ENCODE data around the gene TMCC1.
"Not testable (repeated sequence)": the region's sequence is repeated elsewhere in the genome, so short reads cannot be mapped to it uniquely, and the experiment has no call there.

GRCh38 chr3:129856790-129857189 lies 36.7 kb downstream of the TMCC1 start:
- TF ChIP-seq PATZ1 (CRISPR knock-in tag; IDR thresholded peaks at IDR 0.05; ENCODE audit: borderline replicate concordance); ZC3H10 (CRISPR knock-in tag; IDR thresholded peaks at IDR 0.05); ISL1 (CRISPR knock-in tag; IDR thresholded peaks at IDR 0.05); ZNF8 (CRISPR knock-in tag; IDR thresholded peaks at IDR 0.05); ARNTL (CRISPR knock-in tag; IDR thresholded peaks at IDR 0.05; ENCODE audit: borderline replicate concordance, low read depth); ZNF565 (CRISPR knock-in tag; conservative IDR thresholded peaks at IDR 0.05; ENCODE audit: low read depth); CSDC2 (CRISPR knock-in tag; IDR thresholded peaks at IDR 0.05); TCF4 (CRISPR knock-in tag; IDR thresholded peaks at IDR 0.05; ENCODE audit: borderline replicate concordance); ZNF70 (CRISPR knock-in tag; IDR thresholded peaks at IDR 0.05); RARB (CRISPR knock-in tag; IDR thresholded peaks at IDR 0.05); POU6F1 (CRISPR knock-in tag; IDR thresholded peaks at IDR 0.05; ENCODE audit: borderline replicate concordance, low read depth): not testable (repeated sequence)
